CD4-positive, alpha-beta T cell treated with Interleukin-6 at 100 ng/mL for 8 hours (primary cell): ENCODE measurements around the gene KLHL1.

Experiments used
- DNase-seq: peaks from one replicate; pipeline ENCODE4 v3.0.0-alpha.2; 2020; ENCODE audit warnings: mixed read lengths, low spot score

Gene KLHL1

DNA sequence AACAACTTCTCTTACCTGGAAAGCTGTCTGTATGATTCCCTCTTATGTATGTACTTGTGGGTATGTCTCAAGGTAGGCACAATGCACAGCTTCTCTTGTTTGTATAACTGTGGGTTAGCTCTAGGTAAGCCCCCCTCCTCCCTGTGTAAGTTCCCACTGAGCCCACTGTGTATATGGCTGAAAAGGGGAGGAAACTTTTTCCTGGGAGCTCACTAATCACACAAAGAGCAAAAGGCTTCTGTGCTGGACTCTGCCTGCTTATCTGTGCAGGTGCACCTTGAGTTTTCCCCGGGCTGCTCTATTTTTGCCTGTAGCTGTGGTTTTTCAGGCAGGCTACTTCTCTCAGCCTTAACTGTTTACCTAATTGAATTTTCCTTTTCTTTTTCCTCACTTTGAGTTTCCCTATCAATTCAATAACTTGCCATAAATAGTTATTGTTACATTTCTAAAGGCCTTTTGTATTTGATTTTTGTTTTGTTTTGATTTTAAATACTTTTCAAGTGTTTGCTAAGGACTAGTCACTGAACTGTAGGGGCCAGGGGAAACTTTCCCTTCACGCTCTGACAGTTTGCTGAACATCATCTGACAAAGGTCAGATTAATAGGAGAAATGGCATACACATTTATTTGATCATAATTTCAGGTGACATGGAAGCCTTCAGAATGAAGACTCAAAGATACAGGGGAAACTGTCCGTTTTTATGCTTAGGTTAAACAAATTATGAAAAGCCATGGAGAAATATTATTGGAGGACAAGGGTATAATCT, 424.1 kb downstream of the KLHL1 start:
- DNase-seq, result no peak

DNA sequence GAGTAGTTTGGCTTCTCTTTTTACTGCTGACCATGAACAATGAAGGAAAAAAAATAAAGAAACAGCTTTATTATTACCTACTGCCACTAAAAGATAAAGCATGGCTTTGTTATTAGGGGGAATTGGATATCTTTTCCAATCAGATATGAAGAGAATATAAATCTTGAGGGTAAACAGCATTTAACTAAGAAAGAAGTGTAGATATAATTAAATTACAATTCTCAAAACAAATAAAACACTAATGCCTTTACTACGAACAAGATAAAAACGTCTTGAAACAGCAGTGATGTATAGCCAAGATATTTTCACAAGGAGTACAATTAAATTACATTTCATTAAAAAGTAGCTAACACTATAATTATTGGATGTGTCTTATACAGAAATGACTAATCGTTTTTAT, 426.5 kb downstream of the KLHL1 start:
- DNase-seq, result no peak

DNA sequence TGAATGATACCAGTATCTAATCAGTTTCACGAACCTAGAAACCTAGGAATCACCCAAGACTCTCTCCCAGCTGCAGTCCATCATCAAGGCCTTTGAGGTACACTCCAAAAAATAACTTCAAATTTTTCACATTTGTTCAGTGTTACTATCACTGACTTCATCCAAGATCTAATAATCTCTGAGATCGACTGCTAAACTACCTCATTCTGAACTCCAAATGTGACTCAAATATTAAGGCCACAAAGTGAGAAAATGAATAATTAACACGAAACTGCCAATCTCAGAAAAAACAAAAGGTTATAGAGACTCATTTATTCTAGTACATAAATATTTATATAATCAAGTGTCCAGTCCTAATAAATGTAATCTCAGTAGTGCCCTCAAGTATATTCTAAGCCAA, 430.9 kb downstream of the KLHL1 start:
- DNase-seq, result no peak

DNA sequence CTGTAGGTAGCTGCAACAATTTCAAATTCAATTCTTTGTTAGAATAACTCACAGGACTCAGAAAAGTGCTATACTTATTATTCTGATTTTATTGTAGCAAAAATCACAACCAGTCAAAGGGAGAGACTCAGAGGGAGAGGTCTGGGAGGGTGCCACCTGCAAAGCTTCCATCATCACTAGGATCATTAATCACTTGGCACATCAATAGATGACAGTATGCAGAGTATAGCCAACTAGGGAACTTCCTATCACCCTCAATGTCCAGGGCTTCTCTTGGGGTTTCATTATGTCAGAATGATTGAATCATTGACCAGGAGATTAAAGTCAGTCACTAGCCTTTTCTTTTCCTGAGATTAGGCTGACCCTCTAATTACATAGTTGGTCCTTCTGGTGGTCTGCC, 432.0 kb downstream of the KLHL1 start:
- no peak for DNase-seq

DNA sequence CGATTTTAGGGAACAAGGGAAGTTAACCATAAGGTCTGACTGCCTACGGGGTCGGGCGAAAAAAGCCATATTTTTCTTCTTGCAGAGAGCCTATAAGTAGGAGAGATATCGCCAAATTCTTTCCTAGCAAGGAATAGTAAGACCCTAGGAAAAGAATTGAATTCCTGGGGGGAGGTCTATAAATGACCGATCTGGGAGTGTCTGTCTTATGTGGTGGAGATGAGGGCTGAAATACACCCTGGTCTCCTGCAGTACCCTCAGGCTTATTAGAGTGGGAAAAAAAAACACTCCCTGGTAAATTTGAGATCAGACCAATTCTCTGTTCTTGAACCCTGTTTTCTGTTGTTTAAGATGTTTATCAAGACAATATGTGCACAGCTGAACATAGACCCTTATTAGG, 448.1 kb downstream of the KLHL1 start:
- no peak for DNase-seq

DNA sequence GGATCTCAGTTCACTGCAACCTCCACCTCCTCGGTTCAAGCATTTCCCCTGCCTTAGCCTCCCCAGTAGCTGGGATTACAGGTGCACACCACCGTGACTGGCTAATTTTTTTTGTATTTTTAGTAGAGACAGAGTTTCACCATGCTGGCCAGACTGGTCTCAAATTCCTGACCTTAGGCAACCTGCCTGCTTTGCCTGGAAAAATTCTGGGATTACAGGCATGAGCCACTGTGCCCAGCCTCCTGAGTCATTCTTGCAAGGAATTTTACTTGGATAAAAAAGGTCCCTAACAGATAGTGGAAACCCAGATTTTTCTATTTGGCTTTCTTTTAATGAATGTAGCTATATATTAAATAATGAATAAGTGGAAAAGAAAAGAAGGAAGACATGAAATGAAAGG, 450.6 kb downstream of the KLHL1 start:
- DNase-seq, result no peak

DNA sequence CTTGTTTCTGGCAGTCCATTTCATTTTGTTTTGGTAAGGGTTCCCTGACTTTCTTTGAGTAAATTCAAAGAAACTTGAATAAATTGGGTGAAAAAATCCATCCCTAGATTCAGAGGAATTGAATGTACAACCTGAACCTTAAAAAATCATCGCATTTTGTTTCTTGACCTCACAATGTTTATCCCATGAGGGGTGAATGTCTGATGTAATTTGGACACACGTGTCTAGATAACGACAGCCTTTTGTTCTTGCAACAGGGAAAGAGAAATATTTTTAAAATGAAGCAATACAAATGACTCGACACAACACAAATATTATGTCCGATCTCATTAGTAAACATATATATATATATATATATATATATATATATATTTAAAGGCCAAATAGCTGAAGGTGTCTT, 453.9 kb downstream of the KLHL1 start:
- DNase-seq, result no peak
